H9 (cell line): Measurements from ENCODE around the gene CYB561D1. TPM values are rescaled to one million over a fixed set of nuclear protein-coding genes. Genes with fewer than 3 reads are reported as not detected.

Source experiments
- DNase-seq: peaks from one replicate; pipeline ENCODE4 v3.0.0-alpha.2; 2017
- H2AFZ ChIP-seq: one replicate; pipeline ENCODE4 v1.6.1; 2013; ENCODE audit warnings: mild to moderate bottlenecking, low read length, control low read depth, moderate library complexity
- H2AK5ac ChIP-seq: 2 replicates; pipeline ENCODE4 v1.6.1; 2013; ENCODE audit warnings: low read length, control low read depth, mixed read lengths; ENCODE audit not compliant: insufficient read length
- H2BK120ac ChIP-seq: one replicate; pipeline ENCODE4 v1.6.1; 2013; ENCODE audit warnings: low read depth, mild to moderate bottlenecking, low read length, control low read depth, inconsistent platforms; ENCODE audit not compliant: poor library complexity, severe bottlenecking
- H2BK12ac ChIP-seq: 2 replicates; pipeline ENCODE4 v1.6.1; 2013; ENCODE audit warnings: low read length, control low read depth, mixed read lengths, low read depth; ENCODE audit not compliant: insufficient read length
- H2BK15ac ChIP-seq: 2 replicates; pipeline ENCODE4 v1.6.1; 2013; ENCODE audit warnings: low read depth, low read length, control low read depth
- H2BK20ac ChIP-seq: one replicate; pipeline ENCODE4 v1.6.1; 2013; ENCODE audit warnings: low read depth, mild to moderate bottlenecking, low read length, control low read depth, inconsistent platforms; ENCODE audit not compliant: poor library complexity, severe bottlenecking
- H2BK5ac ChIP-seq: 2 replicates; pipeline ENCODE4 v1.6.1; 2013; ENCODE audit warnings: low read length, control low read depth, mixed read lengths; ENCODE audit not compliant: insufficient read length
- H3K14ac ChIP-seq: 2 replicates; pipeline ENCODE4 v1.6.1; 2013; ENCODE audit warnings: low read length, control low read depth; ENCODE audit not compliant: insufficient read depth
- H3K18ac ChIP-seq: 2 replicates; pipeline ENCODE4 v1.6.1; 2013; ENCODE audit warnings: low read depth, mild to moderate bottlenecking, mixed read lengths, low read length, control low read depth; ENCODE audit not compliant: insufficient read length
- H3K23ac ChIP-seq: 2 replicates; pipeline ENCODE4 v1.6.1; 2013; ENCODE audit warnings: low read length, control low read depth, mixed read lengths, low read depth; ENCODE audit not compliant: insufficient read length
- H3K23me2 ChIP-seq: 2 replicates; pipeline ENCODE4 v1.6.1; 2013; ENCODE audit warnings: low read depth, mild to moderate bottlenecking, mixed read lengths, low read length, control low read depth; ENCODE audit not compliant: insufficient read length, poor library complexity, severe bottlenecking
- H3K27ac ChIP-seq: 2 replicates; pipeline ENCODE4 v1.5.1; 2013; ENCODE audit warnings: low read length, control low read depth, mixed read lengths, low read depth; ENCODE audit not compliant: insufficient read length
- H3K27me3 ChIP-seq: 2 replicates; pipeline ENCODE4 v1.6.1; 2013; ENCODE audit warnings: low read length, control low read depth, inconsistent platforms; ENCODE audit not compliant: insufficient read depth
- H3K4ac ChIP-seq: 2 replicates; pipeline ENCODE4 v1.6.1; 2013; ENCODE audit warnings: low read depth, mild to moderate bottlenecking, control low read depth, inconsistent platforms, low read length, moderate library complexity
- H3K4me1 ChIP-seq: 2 replicates; pipeline ENCODE4 v1.6.1; 2013; ENCODE audit warnings: low read length, control low read depth, inconsistent platforms; ENCODE audit not compliant: insufficient read depth
- H3K4me2 ChIP-seq: 2 replicates; pipeline ENCODE4 v1.6.1; 2013; ENCODE audit warnings: low read length, control low read depth, mixed read lengths; ENCODE audit not compliant: insufficient read length, insufficient read depth
- H3K56ac ChIP-seq: 2 replicates; pipeline ENCODE4 v1.6.1; 2013; ENCODE audit warnings: low read depth, mild to moderate bottlenecking, mixed read lengths, low read length, control low read depth; ENCODE audit not compliant: insufficient read length
- H3K79me1 ChIP-seq: 2 replicates; pipeline ENCODE4 v1.6.1; 2013; ENCODE audit warnings: low read depth, mild to moderate bottlenecking, moderate library complexity, low read length, control low read depth, inconsistent platforms; ENCODE audit not compliant: insufficient read depth, poor library complexity, severe bottlenecking
- H3K79me2 ChIP-seq: 2 replicates; pipeline ENCODE4 v1.6.1; 2013; ENCODE audit warnings: low read length, control low read depth, inconsistent platforms; ENCODE audit not compliant: insufficient read depth
- H3K9ac ChIP-seq: 2 replicates; pipeline ENCODE4 v1.6.1; 2013; ENCODE audit warnings: low read length, control low read depth, mixed read lengths; ENCODE audit not compliant: insufficient read length; ENCODE audit errors: extremely low read depth
- H3K9me3 ChIP-seq: one replicate; pipeline ENCODE4 v1.6.1; 2013; ENCODE audit warnings: low read depth, low read length, inconsistent platforms; ENCODE audit not compliant: control insufficient read depth
- H3T11ph ChIP-seq: one replicate; pipeline ENCODE4 v1.6.1; 2013; ENCODE audit warnings: mild to moderate bottlenecking, low read length, control low read depth, inconsistent platforms
- H4K20me1 ChIP-seq: one replicate; pipeline ENCODE4 v1.6.1; 2013; ENCODE audit not compliant: control insufficient read depth, insufficient read length, insufficient read depth
- H4K5ac ChIP-seq: 2 replicates; pipeline ENCODE4 v1.6.1; 2013; ENCODE audit warnings: low read depth, mild to moderate bottlenecking, mixed read lengths, low read length, control low read depth; ENCODE audit not compliant: insufficient read length
- H4K8ac ChIP-seq: replicated peaks from 2 replicates; pipeline ENCODE4 v1.6.1; 2013; ENCODE audit warnings: low read length, control low read depth, mixed read lengths, low read depth; ENCODE audit not compliant: insufficient read length
- H4K91ac ChIP-seq: 2 replicates; pipeline ENCODE4 v1.6.1; 2013; ENCODE audit warnings: low read depth, mild to moderate bottlenecking, moderate library complexity, mixed read lengths, low read length, control low read depth; ENCODE audit not compliant: insufficient read length
- H3K27ac Mint-ChIP-seq, 3 experiments: 2 replicates in 2 of 3; 3 replicates in 1 of 3; pipeline ENCODE4 v1.8.0; 2020 to 2021; ENCODE audit warnings: mixed read lengths in 3 of 3, mild to moderate bottlenecking in 1 of 3, moderate library complexity in 1 of 3
- H3K27me3 Mint-ChIP-seq: 2 replicates; pipeline ENCODE4 v1.8.0; 2021; ENCODE audit warnings: low read depth, mild to moderate bottlenecking, moderate library complexity, mixed read lengths
- H3K36me3 Mint-ChIP-seq, 3 experiments: 2 replicates in 2 of 3; 3 replicates in 1 of 3; pipeline ENCODE4 v1.8.0; 2020 to 2021; ENCODE audit warnings: low read depth in 3 of 3, mixed read lengths in 3 of 3; ENCODE audit not compliant: insufficient read depth in 1 of 3
- H3K4me1 Mint-ChIP-seq, 2 experiments: 2 replicates each; pipeline ENCODE4 v1.8.0; 2020; ENCODE audit warnings: mixed read lengths in 2 of 2
- H3K4me3 Mint-ChIP-seq, 2 experiments: 2 replicates in 1 of 2; 3 replicates in 1 of 2; pipeline ENCODE4 v1.8.0; 2020 to 2021; ENCODE audit warnings: mild to moderate bottlenecking in 2 of 2, mixed read lengths in 2 of 2, moderate library complexity in 1 of 2
- H3K9me3 Mint-ChIP-seq, 2 experiments: 2 replicates in 1 of 2; 3 replicates in 1 of 2; pipeline ENCODE4 v1.8.0; 2020; ENCODE audit warnings: mild to moderate bottlenecking in 2 of 2, mixed read lengths in 2 of 2, moderate library complexity in 1 of 2
- WGBS: extraction: QIAGEN DNeasy Blood & Tissue Kit; methylation state at CpG from one replicate; pipeline ENCODE4 v1.1.7; 2013; ENCODE audit warnings: missing lambda C conversion rate, low lambda C conversion rate, mixed read lengths; ENCODE audit not compliant: insufficient read length; ENCODE audit errors: extremely low coverage; 5-methylcytosine and 5-hydroxymethylcytosine counted together
- total RNA-seq: library from RNA; stranded (reverse); gene quantifications from 2 replicates; pipeline ENCODE4 v1.2.1, GENCODE V29; 2021
- TF ChIP-seq, protein P1 (sequence below): fragments of 200-600 bp; sonication (generic); conservative IDR thresholded peaks from 3 replicates; pipeline ENCODE4 v1.8.0; 2021; ENCODE audit warnings: antibody characterized with exemption, mild to moderate bottlenecking

Gene CYB561D1
- total RNA-seq, 1 experiment from 2014 or later: 6.5 TPM

DNA sequence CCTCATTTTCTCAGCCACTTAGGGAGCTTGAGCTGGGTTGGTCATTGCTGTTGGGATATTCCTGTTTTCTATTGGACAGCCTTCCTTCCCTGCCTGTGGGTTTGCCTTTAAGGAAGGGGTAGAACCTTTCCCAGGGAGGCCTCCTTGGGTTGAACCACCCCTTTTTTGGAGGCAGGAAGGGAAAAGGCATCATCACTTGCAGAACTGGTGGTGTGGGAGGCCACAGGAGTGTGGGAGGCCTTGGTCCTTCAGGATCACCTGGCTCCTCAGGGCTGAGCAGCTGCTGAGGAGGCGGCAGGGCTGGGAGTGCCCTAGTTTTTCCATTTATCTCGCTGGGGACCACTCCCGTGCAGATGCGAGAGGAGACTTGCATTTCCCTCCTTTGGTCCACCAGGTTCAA, 667 bp upstream of the CYB561D1 start:
- no peaks in the 10 kb centered on the region for H3K4me1 ChIP-seq
- no peak overlapping the region for H3K4ac ChIP-seq
- H2BK12ac ChIP-seq: no peak overlapping the region
- H4K20me1 ChIP-seq: no peaks in the 10 kb centered on the region
- no peak overlapping the region for H3K27ac ChIP-seq
- Mint-ChIP-seq H3K27ac (no peak overlapping the region), H3K4me1 (peaks cover 10 to 13% of the 10 kb centered on the region in 2 experiments), H3K36me3 (peaks cover 0 to 40% (median under 1%) of the 10 kb centered on the region in 3 experiments; a peak in 3 of 7 replicates), H3K4me3 (peak overlapping the region; percentile 91 to 93; a peak in 4 of 5 replicates), H3K27me3 (no peaks in the 10 kb centered on the region), H3K9me3 (no peaks in the 10 kb centered on the region)
- no peak overlapping the region for H2BK5ac ChIP-seq
- no peak overlapping the region for H4K5ac ChIP-seq
- H2AK5ac ChIP-seq: no peak overlapping the region
- no peak for DNase-seq
- no peak overlapping the region for H4K91ac ChIP-seq
- no peaks in the 10 kb centered on the region for H3K27me3 ChIP-seq
- H3T11ph ChIP-seq: no peak overlapping the region
- H2BK20ac ChIP-seq: no peak overlapping the region
- H3K14ac ChIP-seq: no peak overlapping the region
- no peak overlapping the region for H3K23ac ChIP-seq
- H4K8ac ChIP-seq: no peak overlapping the region
- no peak overlapping the region for H2BK120ac ChIP-seq
- TF ChIP-seq, protein P1, sequence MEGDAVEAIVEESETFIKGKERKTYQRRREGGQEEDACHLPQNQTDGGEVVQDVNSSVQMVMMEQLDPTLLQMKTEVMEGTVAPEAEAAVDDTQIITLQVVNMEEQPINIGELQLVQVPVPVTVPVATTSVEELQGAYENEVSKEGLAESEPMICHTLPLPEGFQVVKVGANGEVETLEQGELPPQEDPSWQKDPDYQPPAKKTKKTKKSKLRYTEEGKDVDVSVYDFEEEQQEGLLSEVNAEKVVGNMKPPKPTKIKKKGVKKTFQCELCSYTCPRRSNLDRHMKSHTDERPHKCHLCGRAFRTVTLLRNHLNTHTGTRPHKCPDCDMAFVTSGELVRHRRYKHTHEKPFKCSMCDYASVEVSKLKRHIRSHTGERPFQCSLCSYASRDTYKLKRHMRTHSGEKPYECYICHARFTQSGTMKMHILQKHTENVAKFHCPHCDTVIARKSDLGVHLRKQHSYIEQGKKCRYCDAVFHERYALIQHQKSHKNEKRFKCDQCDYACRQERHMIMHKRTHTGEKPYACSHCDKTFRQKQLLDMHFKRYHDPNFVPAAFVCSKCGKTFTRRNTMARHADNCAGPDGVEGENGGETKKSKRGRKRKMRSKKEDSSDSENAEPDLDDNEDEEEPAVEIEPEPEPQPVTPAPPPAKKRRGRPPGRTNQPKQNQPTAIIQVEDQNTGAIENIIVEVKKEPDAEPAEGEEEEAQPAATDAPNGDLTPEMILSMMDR: no peak
- no CpG with 5 or more reads among the region's 4 CpGs for WGBS
- no peak overlapping the region for H3K9ac ChIP-seq
- peak overlapping the region; percentile 15 for H3K4me2 ChIP-seq
- H3K18ac ChIP-seq: no peak overlapping the region
- H3K56ac ChIP-seq: no peak overlapping the region
- H3K9me3 ChIP-seq: no peaks in the 10 kb centered on the region
- no peak overlapping the region for H2BK15ac ChIP-seq
- no peaks in the 10 kb centered on the region for H3K23me2 ChIP-seq
- no peaks in the 10 kb centered on the region for H3K79me1 ChIP-seq
- H2AFZ ChIP-seq: no peak overlapping the region
- no peaks in the 10 kb centered on the region for H3K79me2 ChIP-seq
